ENCODE results near the gene ZNF700. TPM values are rescaled to one million over a fixed set of nuclear protein-coding genes. Genes with fewer than 3 reads are reported as not detected.
A peak's percentile ranks its signal among the peaks of the same experiment; 100 is the strongest.
"Not testable (repeated sequence)": the region's sequence is repeated elsewhere in the genome, so short reads cannot be mapped to it uniquely, and the experiment has no call there.

Gene ZNF700
- total RNA-seq, 2 experiments from 2014 or later: 24.7 to 26.1 TPM

DNA sequence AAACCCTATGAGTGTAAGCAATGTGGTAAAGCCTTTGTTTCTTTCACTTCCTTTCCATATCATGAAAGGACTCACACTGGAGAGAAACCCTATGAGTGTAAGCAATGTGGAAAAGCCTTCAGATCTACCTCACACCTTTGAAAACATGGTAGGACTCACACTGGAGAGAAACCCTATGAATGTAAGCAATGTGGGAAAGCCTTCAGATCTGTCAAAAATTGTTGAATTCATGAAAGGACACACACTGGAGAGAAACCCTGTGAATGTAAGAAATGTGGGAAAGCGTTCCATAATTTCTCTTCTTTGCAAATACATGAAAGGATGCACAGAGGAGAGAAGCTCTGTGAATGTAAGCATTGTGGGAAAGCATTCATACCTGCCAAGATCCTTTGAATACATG lies 13.0 kb upstream of the ZNF700 start:
- H3K27me3 Mint-ChIP-seq; H3K4me1 Mint-ChIP-seq; POLR2A ChIA-PET; DNase-seq; ATAC-seq (ENCODE audit: low read depth); H3K4me3 Mint-ChIP-seq; H3K27ac Mint-ChIP-seq: not testable (repeated sequence)
- Mint-ChIP-seq H3K9me3 (peaks cover 30% of the 10 kb centered on the region), H3K36me3 (peaks cover 12% of the 10 kb centered on the region)

GRCh38 chr19:11914417-11915051 lies 10.4 kb upstream of the ZNF700 start:
- H3K4me1 Mint-ChIP-seq; ATAC-seq (ENCODE audit: low read depth); DNase-seq; H3K27me3 Mint-ChIP-seq; POLR2A ChIA-PET; H3K27ac Mint-ChIP-seq; H3K36me3 Mint-ChIP-seq; H3K4me3 Mint-ChIP-seq: not testable (repeated sequence)
- H3K9me3 Mint-ChIP-seq: peaks cover 17% of the 10 kb centered on the region

- Mint-ChIP-seq H3K27me3 (no peaks in the 10 kb centered on the region), H3K36me3 (peaks cover 15% of the 10 kb centered on the region), H3K9me3 (peaks cover 6% of the 10 kb centered on the region), H3K27ac (no peak overlapping the region), H3K4me3 (no peak overlapping the region), H3K4me1 (peaks cover 27% of the 10 kb centered on the region)
- POLR2A ChIA-PET: interaction anchor here (4.4 kb wide), 1 partner anchor 66 kb away, joined by 69 read pairs; no protein-coding TSS in a partner anchor
- ATAC-seq (ENCODE audit: low read depth): no peak
- DNase-seq: no peak
These were observed 2.9 kb upstream of the ZNF700 start for GRCh38 chr19:11921852-11922495.

GRCh38 chr19:11925651-11926187 lies 812 bp downstream of the ZNF700 start:
- not testable (repeated sequence) for DNase-seq; H3K9me3 Mint-ChIP-seq; ATAC-seq (ENCODE audit: low read depth); H3K27me3 Mint-ChIP-seq
- peaks cover 45% of the 10 kb centered on the region for H3K36me3 Mint-ChIP-seq
- peak overlapping the region; percentile 88 for H3K27ac Mint-ChIP-seq
- POLR2A ChIA-PET: interaction anchor here (0.8 to 4.4 kb wide), 7 partner anchors 39 to 230 kb away, joined by 3 to 69 read pairs (median 9); partner anchors contain the start of genes ZNF625, ZNF763 and ZNF878
- H3K4me1 Mint-ChIP-seq: peaks cover 33% of the 10 kb centered on the region
- peak overlapping the region; percentile 90 for H3K4me3 Mint-ChIP-seq

DNA sequence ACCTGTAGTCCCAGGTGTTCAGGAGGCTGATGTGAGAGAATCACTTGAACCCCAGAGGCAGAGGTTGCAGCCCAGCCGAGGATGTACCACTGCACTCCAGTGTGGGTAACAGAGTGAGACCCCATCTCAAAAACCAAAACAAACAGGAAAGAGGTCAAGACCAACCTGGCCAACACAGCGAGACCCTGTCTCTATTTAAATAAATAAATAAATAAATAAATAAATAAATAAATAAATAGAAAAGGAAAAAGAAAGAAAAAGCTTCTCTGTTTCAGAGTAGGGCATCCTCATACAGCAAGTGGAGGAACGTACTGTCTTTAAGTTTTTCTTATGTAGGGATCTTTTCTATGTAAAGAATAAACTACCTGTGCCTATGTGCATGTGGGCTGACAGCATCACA lies 2.3 kb downstream of the ZNF700 start:
- DNase-seq (no peak), ATAC-seq (ENCODE audit: low read depth) (no peak)
- H3K27me3 Mint-ChIP-seq: no peaks in the 10 kb centered on the region
- no peak overlapping the region for H3K27ac Mint-ChIP-seq
- POLR2A ChIA-PET: interaction anchor here (0.7 to 2.6 kb wide), 2 partner anchors 37 to 164 kb away, joined by 3 to 9 read pairs; partner anchors contain the start of gene ZNF763
- H3K36me3 Mint-ChIP-seq: peaks cover 60% of the 10 kb centered on the region
- no peak overlapping the region for H3K4me3 Mint-ChIP-seq
- H3K9me3 Mint-ChIP-seq: peaks cover 12% of the 10 kb centered on the region
- H3K4me1 Mint-ChIP-seq: peaks cover 35% of the 10 kb centered on the region

DNA sequence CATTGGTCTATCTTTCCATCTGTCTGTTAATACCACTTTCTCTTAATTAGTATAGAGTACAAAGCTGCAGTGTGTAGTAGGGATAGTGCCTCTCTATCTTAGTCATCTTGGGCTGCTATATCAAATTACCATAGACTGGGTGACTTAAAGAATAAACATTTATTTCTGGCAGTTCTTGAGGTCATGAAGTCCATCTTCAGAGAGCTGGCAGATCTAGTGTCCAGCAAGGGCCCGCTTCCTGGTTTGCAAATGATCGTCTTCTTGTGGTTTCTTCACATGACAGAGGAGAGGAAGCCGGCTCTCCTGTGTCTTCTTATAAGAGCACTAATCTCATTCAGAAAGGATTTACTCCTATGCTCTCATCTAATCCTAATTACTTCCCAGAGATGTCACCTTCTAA lies 6.1 kb downstream of the ZNF700 start:
- Mint-ChIP-seq H3K4me3 (no peak overlapping the region), H3K9me3 (peaks cover 18% of the 10 kb centered on the region), H3K27me3 (no peaks in the 10 kb centered on the region), H3K36me3 (peaks cover 84% of the 10 kb centered on the region), H3K4me1 (peaks cover 14% of the 10 kb centered on the region), H3K27ac (no peak overlapping the region)
- POLR2A ChIA-PET: no interaction called here
- ATAC-seq (ENCODE audit: low read depth): no peak
- DNase-seq: no peak

GRCh38 chr19:11931513-11931912 lies 6.6 kb downstream of the ZNF700 start:
- no peak for DNase-seq
- Mint-ChIP-seq H3K27ac (no peak overlapping the region), H3K36me3 (peaks cover 86% of the 10 kb centered on the region), H3K9me3 (peaks cover 22% of the 10 kb centered on the region), H3K27me3 (no peaks in the 10 kb centered on the region), H3K4me3 (no peak overlapping the region), H3K4me1 (peaks cover 11% of the 10 kb centered on the region)
- ATAC-seq (ENCODE audit: low read depth): no peak
- POLR2A ChIA-PET: interaction anchor here (0.7 kb wide), 1 partner anchor 274 kb away, joined by 5 read pairs; no protein-coding TSS in a partner anchor

DNA sequence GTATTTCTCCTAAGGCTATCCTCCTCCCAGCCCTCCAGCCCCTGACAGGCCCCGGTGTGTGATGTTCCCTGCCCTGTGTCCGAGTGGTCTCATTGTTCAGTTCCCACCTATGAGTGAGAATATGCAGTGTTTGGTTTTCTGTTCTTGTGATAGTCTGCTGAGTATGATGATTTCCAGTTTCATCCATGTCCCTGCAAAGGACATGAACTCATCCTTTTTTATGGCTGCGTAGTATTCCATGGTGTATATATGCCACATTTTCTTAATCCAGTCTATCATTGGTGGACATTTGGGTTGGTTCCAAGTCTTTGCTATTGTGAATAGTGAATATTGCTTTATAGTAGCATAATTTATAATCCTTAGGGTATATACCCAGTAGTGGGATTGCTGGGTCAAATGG lies 10.9 kb downstream of the ZNF700 start:
- H3K27me3 Mint-ChIP-seq; POLR2A ChIA-PET; H3K4me1 Mint-ChIP-seq; DNase-seq; H3K27ac Mint-ChIP-seq; ATAC-seq (ENCODE audit: low read depth); H3K4me3 Mint-ChIP-seq: not testable (repeated sequence)
- Mint-ChIP-seq H3K9me3 (peaks cover 34% of the 10 kb centered on the region), H3K36me3 (peaks cover 86% of the 10 kb centered on the region)

GRCh38 chr19:11938383-11938782 lies 13.5 kb downstream of the ZNF700 start:
- Mint-ChIP-seq H3K9me3 (peaks cover 38% of the 10 kb centered on the region), H3K36me3 (peaks cover 85% of the 10 kb centered on the region)
- H3K4me3 Mint-ChIP-seq; H3K27ac Mint-ChIP-seq; H3K4me1 Mint-ChIP-seq; DNase-seq; H3K27me3 Mint-ChIP-seq; POLR2A ChIA-PET; ATAC-seq (ENCODE audit: low read depth): not testable (repeated sequence)

GRCh38 chr19:11941361-11941887 lies 16.5 kb downstream of the ZNF700 start:
- DNase-seq; H3K27ac Mint-ChIP-seq; H3K27me3 Mint-ChIP-seq; H3K4me3 Mint-ChIP-seq; ATAC-seq (ENCODE audit: low read depth); POLR2A ChIA-PET; H3K4me1 Mint-ChIP-seq: not testable (repeated sequence)
- Mint-ChIP-seq H3K9me3 (peaks cover 49% of the 10 kb centered on the region), H3K36me3 (peaks cover 88% of the 10 kb centered on the region)

- Mint-ChIP-seq H3K27me3 (no peaks in the 10 kb centered on the region), H3K4me3 (no peak overlapping the region), H3K27ac (no peak overlapping the region), H3K4me1 (no peaks in the 10 kb centered on the region), H3K9me3 (peaks cover 48% of the 10 kb centered on the region), H3K36me3 (peaks cover 88% of the 10 kb centered on the region)
- POLR2A ChIA-PET: no interaction called here
- ATAC-seq (ENCODE audit: low read depth) (no peak), DNase-seq (no peak)
These were observed 17.3 kb downstream of the ZNF700 start for GRCh38 chr19:11942008-11942842.

- H3K27me3 Mint-ChIP-seq: no peaks in the 10 kb centered on the region
- peaks cover 88% of the 10 kb centered on the region for H3K36me3 Mint-ChIP-seq
- ATAC-seq (ENCODE audit: low read depth) (no peak), DNase-seq (no peak)
- no peaks in the 10 kb centered on the region for H3K4me1 Mint-ChIP-seq
- H3K27ac Mint-ChIP-seq: no peak overlapping the region
- H3K9me3 Mint-ChIP-seq: peaks cover 51% of the 10 kb centered on the region
- H3K4me3 Mint-ChIP-seq: no peak overlapping the region
- POLR2A ChIA-PET: no interaction called here
These were observed 17.9 kb downstream of the ZNF700 start for GRCh38 chr19:11942843-11943108.

- Mint-ChIP-seq H3K4me1 (no peaks in the 10 kb centered on the region), H3K27me3 (no peaks in the 10 kb centered on the region)
These were observed 19.7 kb downstream of the ZNF700 start for GRCh38 chr19:11944656-11945055.

More at GRCh38 chr19:11944656-11945055, 19.7 kb downstream of the ZNF700 start:
- Mint-ChIP-seq H3K4me3 (no peak overlapping the region), H3K36me3 (peaks cover 94% of the 10 kb centered on the region), H3K9me3 (peaks cover 57% of the 10 kb centered on the region), H3K27ac (no peak overlapping the region)
- DNase-seq (no peak), ATAC-seq (ENCODE audit: low read depth) (no peak)
- POLR2A ChIA-PET: interaction anchor here (0.6 kb wide), 1 partner anchor 80 kb away, joined by 3 read pairs; no protein-coding TSS in a partner anchor

Measured in activated naive CD8-positive, alpha-beta T cell treated with anti-CD3 and anti-CD28 coated beads, Interleukin-2, amount 10 ng/mL, durations not matched to agents 7 days and 5 days (primary cell).